ENCODE measurements around the gene ABCA9.

GRCh38 chr17:68942389-68942788 lies 118.3 kb downstream of the ABCA9 start:
- TF ChIP-seq CTCF (IDR thresholded peaks at IDR 0.05; ENCODE audit: insufficient read depth, low read length, poor library complexity, severe bottlenecking) (no peak), EZH2phosphoT487 (conservative IDR thresholded peaks at IDR 0.05; ENCODE audit: low read length) (no peak)

All from SU-DHL-6 (cell line).